ENCODE results near the gene SETX.

SETX gene

GRCh38 chr9:132231019-132231701, 123.6 kb downstream of the SETX start:
- Histone ChIP-seq H3K9ac (no peak overlapping the region), H3K4me3 (no peak overlapping the region), H3K4me1 (peaks cover 0 to 48% (median 41%) of the 10 kb centered on the region in 10 experiments; a peak in 17 of 20 replicates), H4K20me1 (peaks cover 0 to 31% (median 4%) of the 10 kb centered on the region in 11 experiments; a peak in 6 of 22 replicates), H3K9me3 (replicated peaks in 1 of 11) (no peaks in the 10 kb centered on the region), H3K4me2 (no peak overlapping the region), H3K27ac (no peak overlapping the region), H3K27me3 (no peaks in the 10 kb centered on the region), H3K36me3 (no peaks in the 10 kb centered on the region; a peak in 2 of 22 replicates)
- TF ChIP-seq Cebpa-rat (IDR thresholded peaks at IDR 0.05), result no peak

GRCh38 chr9:132230605-132231004, 124.2 kb downstream of the SETX start:
- Histone ChIP-seq H3K4me1 (peaks cover 0 to 48% (median 41%) of the 10 kb centered on the region in 10 experiments; a peak in 17 of 20 replicates), H3K27ac (no peak overlapping the region), H3K9me3 (replicated peaks in 1 of 11) (no peaks in the 10 kb centered on the region)

GRCh38 chr9:132228062-132228461, 126.7 kb downstream of the SETX start:
- no peak overlapping the region for H3K4me3 ChIP-seq
- peak overlapping the region in 3 of 11 experiments; percentile 14 to 30 (median 22); a peak in 1 of 22 replicates for H3K9ac ChIP-seq
- H3K27ac ChIP-seq, result no peak overlapping the region
- H3K27me3 ChIP-seq, result no peaks in the 10 kb centered on the region
- H3K4me1 ChIP-seq, result peaks cover 14 to 56% (median 51%) of the 10 kb centered on the region in 10 experiments
- no peaks in the 10 kb centered on the region; a peak in 2 of 22 replicates for H3K36me3 ChIP-seq
- H3K4me2 ChIP-seq, result peak overlapping the region in 9 of 11 experiments; percentile 8 to 62 (median 35); a peak in 16 of 22 replicates
- H4K20me1 ChIP-seq, result peaks cover 0 to 40% (median 0%) of the 10 kb centered on the region in 11 experiments; a peak in 6 of 22 replicates
- TF ChIP-seq Cebpa-rat (IDR thresholded peaks at IDR 0.05), result no peak
- H3K9me3 ChIP-seq (replicated peaks in 1 of 11), result no peaks in the 10 kb centered on the region

More at GRCh38 chr9:132230605-132231004, 124.2 kb downstream of the SETX start:
- no peak overlapping the region for H3K9ac ChIP-seq
- no peaks in the 10 kb centered on the region for H3K27me3 ChIP-seq
- H3K4me3 ChIP-seq, result no peak overlapping the region
- no peak for TF ChIP-seq Cebpa-rat (IDR thresholded peaks at IDR 0.05)
- H4K20me1 ChIP-seq, result peaks cover 0 to 37% (median 0%) of the 10 kb centered on the region in 11 experiments; a peak in 6 of 22 replicates
- H3K36me3 ChIP-seq, result no peaks in the 10 kb centered on the region; a peak in 2 of 22 replicates
- no peak overlapping the region for H3K4me2 ChIP-seq

GRCh38 chr9:132226571-132227430, 128.0 kb downstream of the SETX start:
- Histone ChIP-seq H4K20me1 (peaks cover 0 to 48% (median 0%) of the 10 kb centered on the region in 11 experiments; a peak in 5 of 22 replicates), H3K27me3 (no peaks in the 10 kb centered on the region), H3K9me3 (replicated peaks in 1 of 11) (no peaks in the 10 kb centered on the region), H3K4me2 (peak overlapping the region in 8 of 11 experiments; percentile 6 to 49 (median 36); a peak in 13 of 22 replicates), H3K4me3 (no peak overlapping the region), H3K9ac (no peak overlapping the region; a peak in 1 of 22 replicates), H3K4me1 (peaks cover 17 to 51% (median 45%) of the 10 kb centered on the region in 10 experiments), H3K36me3 (no peaks in the 10 kb centered on the region; a peak in 2 of 22 replicates), H3K27ac (no peak overlapping the region)
- TF ChIP-seq Cebpa-rat (IDR thresholded peaks at IDR 0.05), result no peak

GRCh38 chr9:132224645-132225044, 130.1 kb downstream of the SETX start:
- Histone ChIP-seq H3K27ac (no peak overlapping the region), H3K4me1 (peaks cover 27 to 67% (median 49%) of the 10 kb centered on the region in 10 experiments), H3K9ac (no peak overlapping the region), H3K4me3 (no peak overlapping the region), H3K9me3 (replicated peaks in 1 of 11) (no peaks in the 10 kb centered on the region), H3K36me3 (no peaks in the 10 kb centered on the region; a peak in 2 of 22 replicates), H4K20me1 (peaks cover 0 to 54% (median 0%) of the 10 kb centered on the region in 11 experiments; a peak in 5 of 22 replicates), H3K27me3 (no peaks in the 10 kb centered on the region), H3K4me2 (peak overlapping the region in 5 of 11 experiments; percentile 53 to 84 (median 73); a peak in 5 of 22 replicates)
- no peak for TF ChIP-seq Cebpa-rat (IDR thresholded peaks at IDR 0.05)

GRCh38 chr9:132221941-132222340, 132.8 kb downstream of the SETX start:
- Histone ChIP-seq H4K20me1 (peaks cover 0 to 44% (median 0%) of the 10 kb centered on the region in 11 experiments; a peak in 4 of 22 replicates), H3K36me3 (no peaks in the 10 kb centered on the region; a peak in 2 of 22 replicates), H3K27ac (no peak overlapping the region), H3K9me3 (replicated peaks in 1 of 11) (no peaks in the 10 kb centered on the region), H3K27me3 (no peaks in the 10 kb centered on the region), H3K4me3 (no peak overlapping the region), H3K4me2 (no peak overlapping the region), H3K4me1 (peaks cover 44 to 78% (median 53%) of the 10 kb centered on the region in 10 experiments), H3K9ac (no peak overlapping the region)
- no peak for TF ChIP-seq Cebpa-rat (IDR thresholded peaks at IDR 0.05)

GRCh38 chr9:132218208-132218607, 136.6 kb downstream of the SETX start:
- TF ChIP-seq Cebpa-rat (IDR thresholded peaks at IDR 0.05), result no peak
- H3K9me3 ChIP-seq (replicated peaks in 1 of 11), result no peaks in the 10 kb centered on the region
- peaks cover 0 to 59% (median 0%) of the 10 kb centered on the region in 11 experiments; a peak in 3 of 22 replicates for H4K20me1 ChIP-seq
- H3K4me1 ChIP-seq, result peaks cover 38 to 80% (median 49%) of the 10 kb centered on the region in 10 experiments
- no peaks in the 10 kb centered on the region for H3K36me3 ChIP-seq
- peak overlapping the region; percentile 7 to 85 (median 60); a peak in 21 of 22 replicates for H3K4me2 ChIP-seq
- H3K9ac ChIP-seq, result peak overlapping the region in 6 of 11 experiments; percentile 18 to 50 (median 32); a peak in 6 of 22 replicates
- H3K4me3 ChIP-seq, result no peak overlapping the region
- peak overlapping the region in 8 of 11 experiments; percentile 30 to 70 (median 50); a peak in 11 of 22 replicates for H3K27ac ChIP-seq
- no peaks in the 10 kb centered on the region for H3K27me3 ChIP-seq

DNA sequence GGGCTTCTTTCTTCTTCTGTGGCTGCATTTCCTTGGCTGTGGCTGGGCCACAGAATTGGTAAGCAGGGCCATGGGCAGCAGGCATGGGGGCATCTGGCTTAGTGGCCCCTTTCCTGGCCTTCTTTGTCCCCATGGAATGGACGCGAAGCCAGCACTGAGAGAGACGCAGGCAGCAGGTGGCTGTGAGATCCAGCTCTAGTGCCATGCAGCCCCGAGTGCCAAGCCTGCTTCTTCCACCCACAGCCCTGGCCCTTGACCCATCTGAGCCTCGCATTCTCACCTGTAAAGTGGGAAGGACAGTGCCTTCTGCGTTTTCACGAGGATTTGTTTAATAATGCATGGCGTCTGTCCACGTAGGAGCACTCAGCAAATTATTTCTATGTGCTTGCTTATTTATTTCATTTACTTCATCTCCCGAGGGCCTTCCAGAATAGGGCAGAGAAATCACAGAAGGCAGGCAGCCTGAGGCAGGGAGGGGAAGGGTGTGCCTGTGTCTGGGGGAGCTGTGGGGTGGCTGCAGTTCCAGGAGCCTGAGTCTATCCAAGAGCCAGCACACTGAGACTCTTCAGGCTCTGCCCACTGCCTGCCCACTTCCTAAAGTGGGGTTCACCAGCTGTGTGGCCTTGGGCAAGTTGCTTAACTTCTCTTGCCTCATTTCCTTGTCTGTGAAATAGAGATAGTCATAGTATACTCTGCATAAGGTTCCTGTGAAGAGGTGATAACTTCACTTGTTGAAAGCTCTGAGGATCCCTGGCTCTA, 137.7 kb downstream of the SETX start:
- H3K4me1 ChIP-seq, result peaks cover 32 to 74% (median 44%) of the 10 kb centered on the region in 10 experiments
- H3K4me3 ChIP-seq, result no peak overlapping the region
- TF ChIP-seq Cebpa-rat (IDR thresholded peaks at IDR 0.05), result peak in 7 of 11 experiments; percentile 14 to 42 (median 31); a peak in 4 of 22 replicates
- peak overlapping the region in 6 of 11 experiments; percentile 19 to 49 (median 34); a peak in 10 of 22 replicates for H3K9ac ChIP-seq
- H3K27me3 ChIP-seq, result no peaks in the 10 kb centered on the region
- peaks cover 0 to 64% (median 0%) of the 10 kb centered on the region in 11 experiments; a peak in 3 of 22 replicates for H4K20me1 ChIP-seq
- H3K9me3 ChIP-seq (replicated peaks in 1 of 11), result no peaks in the 10 kb centered on the region
- H3K4me2 ChIP-seq, result peak overlapping the region; percentile 7 to 85 (median 60); a peak in 20 of 22 replicates
- H3K27ac ChIP-seq, result peak overlapping the region in 8 of 11 experiments; percentile 29 to 70 (median 50); a peak in 11 of 22 replicates
- no peaks in the 10 kb centered on the region for H3K36me3 ChIP-seq

Measured in BLaER1 treated with 17β-estradiol and CSF1 and Interleukin-3, amounts not matched to agents 10 nM and 100 nM (cell line).